Natural killer cell treated with Interleukin-12 subunit alpha and Interleukin-12 subunit beta and Interleukin-15 and Interleukin-18, amount 100 ng/mL, for 72 hours (primary cell): ENCODE data around the gene PTPRO. TPM values are rescaled to one million over a fixed set of nuclear protein-coding genes. Genes with fewer than 3 reads are reported as not detected.

Experiments used
- ATAC-seq, 2 donors: fragments of 150-1000 bp; cut with Tn5 transposase in 1 of 2; sonication (Bioruptor Pico), chemical (Tn5 transposase) in 1 of 2; 2 replicates each; pipeline ENCODE4 v1.10.0; 2021
- DNase-seq: peaks from one replicate; pipeline ENCODE4 v3.0.0; 2022; ENCODE audit warnings: low spot score
- H3K27ac Mint-ChIP-seq, 2 donors: 1 replicate in 1 of 2; 2 replicates in 1 of 2; pipeline ENCODE4 v1.8.0; 2022; ENCODE audit warnings: mixed read lengths in 2 of 2, mild to moderate bottlenecking in 1 of 2, moderate library complexity in 1 of 2
- H3K27me3 Mint-ChIP-seq, 2 donors: 1 replicate in 1 of 2; 2 replicates in 1 of 2; pipeline ENCODE4 v1.8.0; 2022; ENCODE audit warnings: mixed read lengths in 2 of 2
- H3K36me3 Mint-ChIP-seq: one replicate; pipeline ENCODE4 v1.8.0; 2022; ENCODE audit warnings: mixed read lengths
- H3K4me1 Mint-ChIP-seq, 2 donors: 1 replicate in 1 of 2; 2 replicates in 1 of 2; pipeline ENCODE4 v1.8.0; 2022; ENCODE audit warnings: low read depth in 2 of 2, mixed read lengths in 2 of 2, mild to moderate bottlenecking in 1 of 2
- H3K4me3 Mint-ChIP-seq: one replicate; pipeline ENCODE4 v1.8.0; 2022; ENCODE audit warnings: mixed read lengths
- H3K9me3 Mint-ChIP-seq: 2 replicates; pipeline ENCODE4 v1.8.0; 2022; ENCODE audit warnings: mixed read lengths
- total RNA-seq, 2 donors: library from RNA; stranded (reverse); gene quantifications; one replicate each; pipeline ENCODE4 v1.2.3, GENCODE V29; 2022

The PTPRO gene
- total RNA-seq, 2 donors from 2014 or later = not detected

DNA sequence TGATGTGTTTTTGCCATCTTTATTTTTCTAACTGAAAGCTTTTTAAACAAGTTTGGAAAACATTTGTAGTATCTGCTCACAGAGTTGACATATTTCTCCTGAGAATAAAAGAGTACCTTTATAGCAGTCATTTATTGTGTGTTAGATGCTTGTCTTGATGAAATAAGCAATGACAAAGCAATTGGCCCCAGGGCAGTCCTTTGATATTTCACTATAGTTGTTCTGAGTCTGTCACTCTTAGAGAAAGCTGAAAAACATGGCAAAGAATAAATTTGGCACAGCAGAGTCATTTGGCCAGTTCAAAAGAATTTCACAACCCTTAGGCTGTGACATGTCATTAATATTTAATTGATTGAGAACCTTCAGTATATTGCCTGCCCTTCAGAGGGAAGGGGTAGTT, 166.2 kb downstream of the PTPRO start:
- ATAC-seq = no peak
- no peak overlapping the region for H3K4me3 Mint-ChIP-seq
- H3K9me3 Mint-ChIP-seq = peaks cover 4% of the 10 kb centered on the region
- H3K27ac Mint-ChIP-seq = no peak overlapping the region
- peaks cover 20 to 46% of the 10 kb centered on the region in 2 donors for H3K27me3 Mint-ChIP-seq
- no peak for DNase-seq
- no peaks in the 10 kb centered on the region for H3K4me1 Mint-ChIP-seq
- no peaks in the 10 kb centered on the region for H3K36me3 Mint-ChIP-seq

DNA sequence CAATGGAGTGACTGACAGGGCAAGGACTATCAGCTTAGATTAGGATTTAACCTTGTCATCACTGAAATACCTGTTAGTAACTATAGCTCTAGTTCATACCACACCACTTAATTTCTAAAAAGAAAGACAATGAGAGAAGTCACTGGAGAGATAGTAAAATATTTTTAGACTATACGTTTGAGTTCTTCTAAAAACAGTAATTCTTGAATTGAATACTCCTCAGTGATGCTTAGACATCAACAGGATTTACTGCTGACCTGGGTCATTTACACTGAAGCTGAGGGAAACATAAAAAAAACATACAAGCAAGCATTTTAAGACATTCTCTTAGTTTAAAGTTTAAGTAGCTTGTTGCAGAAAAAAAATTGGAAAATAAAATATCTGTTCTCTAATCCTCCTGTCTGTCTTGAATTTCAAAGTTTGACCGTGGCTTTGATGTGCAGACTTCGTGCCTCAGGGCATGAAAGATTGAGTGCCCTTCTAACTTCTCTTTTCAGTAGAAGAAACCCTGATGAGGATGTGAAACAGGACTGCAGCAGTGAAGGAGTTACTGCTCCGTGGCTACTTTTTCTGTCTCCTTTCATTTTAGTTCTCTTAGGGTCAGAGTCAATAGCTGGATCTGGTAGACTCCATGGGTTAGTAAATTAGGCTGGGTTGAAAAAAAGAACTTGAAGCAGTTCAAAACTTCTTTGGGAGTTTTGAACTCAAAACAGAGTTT, 172.2 kb downstream of the PTPRO start:
- H3K27me3 Mint-ChIP-seq = peaks cover 33 to 56% of the 10 kb centered on the region in 2 donors
- DNase-seq = no peak
- no peaks in the 10 kb centered on the region for H3K4me1 Mint-ChIP-seq
- no peak overlapping the region for H3K27ac Mint-ChIP-seq
- no peak overlapping the region for H3K4me3 Mint-ChIP-seq
- peaks cover 4% of the 10 kb centered on the region for H3K9me3 Mint-ChIP-seq
- ATAC-seq = no peak
- H3K36me3 Mint-ChIP-seq = no peaks in the 10 kb centered on the region

DNA sequence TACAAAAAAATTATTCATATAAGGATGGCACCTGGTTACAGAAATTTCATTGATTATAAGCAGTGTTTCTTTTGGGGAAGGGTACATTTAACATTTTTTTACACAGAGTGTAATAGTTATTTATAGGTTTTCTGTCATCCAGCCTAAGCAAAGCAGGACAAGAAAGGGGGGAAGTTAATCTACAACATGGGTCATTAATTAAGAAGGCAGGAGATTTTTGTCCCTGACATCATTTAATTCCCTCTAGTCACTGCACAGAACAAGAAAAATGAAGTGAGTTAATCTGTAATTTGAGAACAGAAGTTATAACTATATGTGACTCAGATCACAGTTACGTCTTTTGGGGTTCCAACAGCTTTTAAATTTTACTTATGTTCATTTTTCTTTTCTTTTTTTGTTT, 173.4 kb downstream of the PTPRO start:
- Mint-ChIP-seq H3K4me1 (no peaks in the 10 kb centered on the region), H3K9me3 (peaks cover 4% of the 10 kb centered on the region), H3K27me3 (peaks cover 29 to 58% of the 10 kb centered on the region in 2 donors), H3K4me3 (no peak overlapping the region), H3K27ac (no peak overlapping the region), H3K36me3 (no peaks in the 10 kb centered on the region)
- no peak for ATAC-seq
- DNase-seq = no peak

DNA sequence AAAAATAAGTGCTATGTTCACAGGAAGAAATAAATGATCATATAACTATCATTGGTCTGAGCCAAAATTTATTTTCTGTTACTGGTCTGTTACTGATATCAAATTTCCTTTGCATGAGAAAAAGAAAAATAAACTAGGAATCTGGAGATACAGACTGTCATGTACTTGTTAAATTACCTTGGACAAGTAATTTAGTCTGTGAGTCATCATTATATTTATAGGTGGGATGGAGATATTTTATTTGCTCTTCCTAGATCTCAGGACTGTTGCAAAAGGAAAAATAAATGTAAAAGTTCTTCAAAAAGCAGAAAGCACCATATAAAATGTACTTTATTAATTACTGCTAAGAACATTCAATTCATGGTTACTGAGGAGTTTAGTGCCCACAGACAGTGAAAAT, 174.4 kb downstream of the PTPRO start:
- H3K9me3 Mint-ChIP-seq = peaks cover 3% of the 10 kb centered on the region
- ATAC-seq = no peak
- no peak overlapping the region for H3K4me3 Mint-ChIP-seq
- DNase-seq = no peak
- H3K27ac Mint-ChIP-seq = no peak overlapping the region
- no peaks in the 10 kb centered on the region for H3K36me3 Mint-ChIP-seq
- peaks cover 26 to 48% of the 10 kb centered on the region in 2 donors for H3K27me3 Mint-ChIP-seq
- no peaks in the 10 kb centered on the region for H3K4me1 Mint-ChIP-seq

DNA sequence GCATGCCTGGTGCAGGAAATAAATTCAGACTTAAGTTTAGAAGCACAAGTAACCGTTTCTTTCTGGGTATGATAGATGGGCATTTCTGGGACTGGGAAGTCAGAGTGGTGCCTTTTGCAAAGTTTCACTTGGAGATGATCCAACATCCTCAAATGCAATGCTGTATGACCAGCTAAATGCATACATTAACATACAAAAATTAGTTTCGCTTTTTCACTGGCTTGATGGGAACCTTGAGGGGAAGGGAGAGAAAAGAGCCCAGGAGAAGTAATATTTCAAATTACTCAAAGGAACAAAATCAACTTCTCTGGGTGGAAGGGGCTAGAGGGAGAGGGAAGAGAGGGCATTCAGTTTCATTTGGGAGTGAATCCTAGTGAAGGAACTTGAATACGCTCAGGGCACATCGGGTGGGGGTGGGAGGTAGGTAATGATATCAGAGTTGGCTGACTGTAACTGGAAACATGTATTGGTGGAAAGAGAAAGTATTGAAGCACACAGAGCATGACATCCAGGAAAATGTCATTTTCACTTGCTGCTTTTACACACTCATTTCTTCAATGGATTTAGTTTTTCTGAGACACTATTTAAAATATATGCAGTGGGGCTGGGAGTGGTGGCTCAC, 175.5 kb downstream of the PTPRO start:
- H3K36me3 Mint-ChIP-seq = no peaks in the 10 kb centered on the region
- peaks cover 20 to 44% of the 10 kb centered on the region in 2 donors for H3K27me3 Mint-ChIP-seq
- H3K4me1 Mint-ChIP-seq = no peaks in the 10 kb centered on the region
- no peaks in the 10 kb centered on the region for H3K9me3 Mint-ChIP-seq
- ATAC-seq (no peak), DNase-seq (no peak)
- no peak overlapping the region for H3K4me3 Mint-ChIP-seq
- no peak overlapping the region for H3K27ac Mint-ChIP-seq

DNA sequence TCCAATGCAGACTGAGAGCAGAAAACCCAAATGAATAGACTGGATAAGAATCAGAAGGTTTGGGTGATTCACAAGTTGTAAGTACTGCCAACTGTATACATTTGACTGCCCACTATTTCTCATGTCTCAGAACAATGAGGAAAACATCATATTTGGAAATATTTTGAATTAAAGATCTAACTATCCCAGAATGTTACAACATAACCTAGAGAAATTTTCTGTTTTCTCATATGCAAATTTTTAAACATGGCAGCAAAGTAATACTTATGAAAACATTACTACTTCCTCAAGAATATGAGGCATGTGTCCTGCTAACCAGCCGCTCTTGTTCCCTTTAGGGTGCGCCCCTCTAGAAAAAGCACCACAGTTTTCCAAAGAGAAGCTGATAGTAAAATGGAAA, 179.9 kb downstream of the PTPRO start:
- ATAC-seq = no peak
- no peaks in the 10 kb centered on the region for H3K36me3 Mint-ChIP-seq
- H3K4me1 Mint-ChIP-seq = no peaks in the 10 kb centered on the region
- H3K27me3 Mint-ChIP-seq = peaks cover 14 to 47% of the 10 kb centered on the region in 2 donors
- no peak overlapping the region for H3K27ac Mint-ChIP-seq
- DNase-seq = no peak
- H3K4me3 Mint-ChIP-seq = no peak overlapping the region
- no peaks in the 10 kb centered on the region for H3K9me3 Mint-ChIP-seq

DNA sequence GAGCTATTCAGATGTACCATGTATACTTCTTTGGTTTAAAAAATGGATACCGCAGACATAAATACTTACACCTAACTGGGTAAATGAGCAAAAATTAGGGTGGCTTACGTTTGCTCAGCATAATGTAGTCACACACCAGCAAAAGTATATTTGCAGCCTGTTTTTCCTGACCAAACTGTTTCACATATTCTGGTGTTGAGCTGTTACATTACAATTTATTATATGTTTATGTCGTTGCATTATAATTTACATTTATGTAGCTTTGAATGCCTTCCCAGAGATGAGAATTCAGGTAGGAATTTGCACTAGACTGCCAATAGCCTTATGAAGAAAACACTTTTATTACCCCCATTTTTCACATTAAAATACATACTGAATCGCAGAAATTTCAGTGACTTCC, 183.3 kb downstream of the PTPRO start:
- ATAC-seq (no peak), DNase-seq (no peak)
- H3K9me3 Mint-ChIP-seq = no peaks in the 10 kb centered on the region
- H3K4me3 Mint-ChIP-seq = no peak overlapping the region
- H3K27me3 Mint-ChIP-seq = peaks cover 11 to 43% of the 10 kb centered on the region in 2 donors
- no peaks in the 10 kb centered on the region for H3K36me3 Mint-ChIP-seq
- H3K4me1 Mint-ChIP-seq = no peaks in the 10 kb centered on the region
- H3K27ac Mint-ChIP-seq = no peak overlapping the region

DNA sequence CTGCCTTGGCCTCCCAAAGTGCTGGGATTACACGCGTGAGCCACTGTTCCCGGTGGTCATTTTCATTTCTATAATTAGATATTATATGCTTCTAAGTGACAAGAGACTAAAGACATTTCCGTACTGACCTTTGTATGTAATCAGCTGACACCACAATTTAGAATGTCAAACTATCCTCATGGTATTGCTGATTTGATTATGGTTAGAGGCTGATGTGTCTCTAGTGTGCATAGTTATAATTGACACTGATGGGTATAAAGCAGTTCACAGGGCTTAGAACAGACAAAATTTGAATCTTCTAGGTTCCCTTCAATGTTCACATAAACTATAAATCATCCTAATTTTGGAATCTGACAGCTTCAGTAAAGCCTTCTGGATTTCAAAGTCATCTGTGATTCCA, 192.7 kb downstream of the PTPRO start:
- H3K36me3 Mint-ChIP-seq = no peaks in the 10 kb centered on the region
- H3K4me3 Mint-ChIP-seq = no peak overlapping the region
- H3K27ac Mint-ChIP-seq = no peak overlapping the region
- peaks cover 13 to 36% of the 10 kb centered on the region in 2 donors for H3K27me3 Mint-ChIP-seq
- DNase-seq (no peak), ATAC-seq (no peak)
- H3K4me1 Mint-ChIP-seq = no peaks in the 10 kb centered on the region
- H3K9me3 Mint-ChIP-seq = no peaks in the 10 kb centered on the region

DNA sequence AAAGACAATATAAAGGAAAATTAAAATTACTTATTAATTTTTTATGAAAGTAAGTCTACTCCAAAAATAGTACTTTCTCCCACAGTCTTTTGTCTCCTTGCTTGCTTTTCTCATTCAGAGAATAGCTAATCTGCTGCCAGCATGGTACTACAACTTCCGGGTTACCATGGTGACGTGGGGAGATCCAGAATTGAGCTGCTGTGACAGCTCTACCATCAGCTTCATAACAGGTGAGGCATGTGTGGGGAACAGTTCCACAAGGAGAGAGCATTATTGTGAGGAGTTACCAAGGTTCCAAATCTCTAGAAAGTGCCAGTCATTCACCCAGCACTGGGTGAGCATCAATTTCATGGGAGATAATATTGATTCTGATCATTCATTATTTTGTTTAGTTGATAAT, 197.8 kb downstream of the PTPRO start:
- Mint-ChIP-seq H3K9me3 (no peaks in the 10 kb centered on the region), H3K27me3 (peaks cover 29 to 49% of the 10 kb centered on the region in 2 donors), H3K4me1 (no peaks in the 10 kb centered on the region), H3K4me3 (no peak overlapping the region), H3K36me3 (no peaks in the 10 kb centered on the region), H3K27ac (no peak overlapping the region)
- no peak for ATAC-seq
- no peak for DNase-seq

DNA sequence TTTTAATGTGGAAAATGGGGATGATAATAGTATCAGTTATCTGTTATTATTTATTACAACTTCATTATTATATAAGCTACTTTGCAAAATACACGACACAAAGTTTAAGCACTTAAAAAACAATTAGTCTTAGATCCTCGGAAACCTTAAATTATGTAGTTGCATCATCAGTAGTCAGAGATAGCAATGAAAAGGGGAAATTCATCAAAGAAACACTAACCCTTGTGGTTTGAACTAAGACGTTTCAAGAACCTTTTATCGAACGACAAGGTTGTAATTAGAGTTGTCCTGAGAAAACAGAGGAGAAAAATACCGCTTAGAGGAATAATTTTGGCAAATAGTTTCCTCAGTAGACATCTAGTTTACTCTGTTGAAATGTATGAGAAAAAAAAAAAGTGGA, 198.5 kb downstream of the PTPRO start:
- no peaks in the 10 kb centered on the region for H3K36me3 Mint-ChIP-seq
- H3K9me3 Mint-ChIP-seq = no peaks in the 10 kb centered on the region
- H3K27me3 Mint-ChIP-seq = peaks cover 32 to 55% of the 10 kb centered on the region in 2 donors
- DNase-seq (no peak), ATAC-seq (no peak)
- no peak overlapping the region for H3K4me3 Mint-ChIP-seq
- H3K27ac Mint-ChIP-seq = no peak overlapping the region
- no peaks in the 10 kb centered on the region for H3K4me1 Mint-ChIP-seq

DNA sequence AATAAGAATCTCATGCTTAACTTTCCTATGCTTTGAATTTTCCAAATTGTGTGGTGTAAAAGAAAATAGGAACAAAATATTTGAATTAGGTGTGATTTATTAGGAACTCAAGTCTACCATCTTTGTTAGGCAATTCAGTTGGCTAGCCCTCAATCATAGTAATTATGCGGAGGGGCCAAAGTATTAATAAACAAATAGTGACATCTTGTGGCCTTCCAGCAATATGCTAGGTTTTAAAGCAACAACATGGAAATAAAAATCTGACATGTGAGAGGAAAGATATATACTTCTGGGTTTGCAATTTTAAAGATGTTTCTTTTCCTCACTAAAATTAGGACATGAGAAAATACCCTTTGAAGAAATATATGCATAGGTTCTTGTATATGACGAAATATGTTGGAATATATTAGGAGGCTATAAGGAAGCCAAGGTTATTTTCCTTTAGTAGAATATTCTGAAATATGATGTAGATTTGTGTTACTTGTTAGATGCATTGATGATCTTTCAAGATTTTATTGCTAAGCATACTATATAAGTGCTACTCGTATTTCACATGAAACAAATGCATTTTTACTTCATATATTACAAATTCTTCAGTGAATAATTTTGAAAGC, 200.4 kb downstream of the PTPRO start:
- H3K4me3 Mint-ChIP-seq = no peak overlapping the region
- no peaks in the 10 kb centered on the region for H3K36me3 Mint-ChIP-seq
- H3K4me1 Mint-ChIP-seq = no peaks in the 10 kb centered on the region
- DNase-seq (no peak), ATAC-seq (no peak)
- H3K27me3 Mint-ChIP-seq = peaks cover 34 to 47% of the 10 kb centered on the region in 2 donors
- H3K9me3 Mint-ChIP-seq = no peaks in the 10 kb centered on the region
- no peak overlapping the region for H3K27ac Mint-ChIP-seq

DNA sequence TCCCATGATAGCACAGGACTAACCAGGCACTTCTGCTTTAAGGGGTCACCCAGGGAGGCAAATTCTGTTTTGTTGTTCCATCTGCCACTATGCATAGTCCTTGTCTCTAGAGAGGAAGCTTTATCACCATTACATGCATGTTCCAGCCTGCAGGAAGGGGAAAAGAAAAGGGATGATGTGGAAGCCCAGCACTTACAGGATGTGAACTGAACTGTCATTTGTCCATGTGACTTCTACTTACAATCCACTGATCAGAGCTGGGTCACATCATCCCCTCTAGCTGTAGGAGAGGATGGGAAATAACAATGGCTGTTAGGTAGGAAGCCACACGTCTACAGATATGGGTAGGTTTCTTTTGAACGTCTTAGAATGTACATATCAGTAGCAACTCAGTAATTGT, 203.1 kb downstream of the PTPRO start:
- ATAC-seq = no peak
- Mint-ChIP-seq H3K9me3 (no peaks in the 10 kb centered on the region), H3K4me3 (no peak overlapping the region), H3K27me3 (peaks cover 19 to 27% of the 10 kb centered on the region in 2 donors), H3K4me1 (no peaks in the 10 kb centered on the region), H3K36me3 (no peaks in the 10 kb centered on the region), H3K27ac (no peak overlapping the region)
- no peak for DNase-seq

DNA sequence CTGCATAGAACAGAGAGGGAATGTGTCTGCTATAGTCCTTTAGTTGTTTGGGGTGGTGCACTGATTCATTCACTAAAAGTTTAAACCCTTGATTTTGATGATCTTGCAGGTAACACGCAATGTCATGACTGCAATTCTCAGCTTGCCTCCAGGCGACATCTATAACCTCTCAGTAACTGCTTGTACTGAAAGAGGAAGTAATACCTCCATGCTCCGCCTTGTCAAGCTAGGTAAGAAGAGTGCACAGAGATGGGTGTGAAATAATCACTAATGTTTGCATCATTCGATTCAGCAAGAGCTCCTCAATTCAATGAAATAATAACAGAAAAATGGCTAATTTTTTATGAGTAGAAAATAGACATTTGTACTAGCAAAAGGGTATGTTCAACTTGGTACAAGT, 203.7 kb downstream of the PTPRO start:
- no peak for ATAC-seq
- DNase-seq = no peak
- no peaks in the 10 kb centered on the region for H3K36me3 Mint-ChIP-seq
- no peaks in the 10 kb centered on the region for H3K4me1 Mint-ChIP-seq
- H3K4me3 Mint-ChIP-seq = no peak overlapping the region
- H3K27me3 Mint-ChIP-seq = peaks cover 19 to 29% of the 10 kb centered on the region in 2 donors
- H3K27ac Mint-ChIP-seq = no peak overlapping the region
- H3K9me3 Mint-ChIP-seq = no peaks in the 10 kb centered on the region
